Measurements from ENCODE around the gene MUL1.

MUL1 gene, protein sequence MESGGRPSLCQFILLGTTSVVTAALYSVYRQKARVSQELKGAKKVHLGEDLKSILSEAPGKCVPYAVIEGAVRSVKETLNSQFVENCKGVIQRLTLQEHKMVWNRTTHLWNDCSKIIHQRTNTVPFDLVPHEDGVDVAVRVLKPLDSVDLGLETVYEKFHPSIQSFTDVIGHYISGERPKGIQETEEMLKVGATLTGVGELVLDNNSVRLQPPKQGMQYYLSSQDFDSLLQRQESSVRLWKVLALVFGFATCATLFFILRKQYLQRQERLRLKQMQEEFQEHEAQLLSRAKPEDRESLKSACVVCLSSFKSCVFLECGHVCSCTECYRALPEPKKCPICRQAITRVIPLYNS

DNA sequence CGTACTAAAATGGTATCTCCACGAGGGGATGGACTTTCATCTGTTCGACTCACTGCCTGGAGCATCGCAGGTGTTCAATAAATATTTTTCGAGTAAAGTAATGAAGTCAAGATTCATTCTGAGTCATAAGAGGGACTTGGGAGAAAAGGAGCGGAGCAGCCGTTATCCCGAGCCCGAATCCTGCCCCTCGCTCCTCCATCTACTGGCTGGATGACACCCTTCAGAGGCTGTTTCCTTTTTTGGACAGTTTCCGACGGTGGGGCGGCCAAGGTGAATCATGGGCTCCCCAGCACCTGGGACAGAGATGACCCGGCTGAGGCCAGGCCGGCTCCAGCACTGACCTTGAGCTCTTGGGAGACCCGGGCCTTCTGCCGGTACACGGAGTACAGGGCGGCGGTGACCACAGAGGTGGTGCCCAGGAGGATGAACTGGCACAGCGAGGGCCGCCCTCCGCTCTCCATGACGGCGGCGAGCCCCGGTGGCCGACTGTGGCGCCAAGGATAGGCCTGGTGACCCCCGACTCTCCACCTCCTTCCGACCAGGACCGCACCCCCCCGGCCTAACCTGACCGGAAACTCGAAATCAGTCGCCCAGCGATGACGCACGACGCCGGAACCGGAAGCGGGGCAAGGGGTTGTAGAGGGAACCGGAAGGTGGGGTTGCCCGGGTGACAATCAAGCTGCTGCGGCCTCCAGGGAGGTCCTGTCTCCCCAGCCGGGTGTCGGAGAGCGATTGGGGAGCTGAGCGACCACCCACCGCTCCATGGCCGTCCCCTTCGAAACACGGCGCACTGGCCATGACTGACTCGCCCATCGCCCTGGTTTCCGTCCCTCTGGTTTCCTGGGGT is at the start of gene MUL1:
Gene MUL1 (minus strand): TSS at position 588 of the 847 bp plus-strand sequence. CDS start 127 bp downstream, at position 461.
- DNase-seq (ENCODE audit: low read depth, low spot score) = peak; percentile 89

DNA sequence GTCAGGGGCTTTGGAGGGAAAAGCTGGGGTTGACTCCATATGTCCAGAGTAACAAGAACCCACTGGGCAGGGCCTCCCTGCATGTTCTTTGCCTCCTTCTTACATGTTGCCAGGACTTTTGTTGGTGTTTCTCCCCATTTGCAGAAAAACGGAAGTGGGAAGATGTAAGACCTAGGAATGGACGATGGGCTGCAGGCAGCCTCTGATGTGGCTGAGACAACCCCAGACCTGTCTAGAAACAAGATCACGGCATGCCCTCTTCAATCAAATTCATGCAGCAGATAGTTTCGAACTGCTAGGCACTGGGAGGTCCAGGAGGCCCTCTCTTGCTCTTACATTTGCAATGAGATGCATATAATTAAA is 47.8 kb upstream of the MUL1 start:
- no peak for DNase-seq (ENCODE audit: low read depth, low spot score)

- DNase-seq (ENCODE audit: low read depth, low spot score) = no peak
Observed at GRCh38 chr1:20555025-20555757, 47.2 kb upstream of the MUL1 start.

- no peak for DNase-seq (ENCODE audit: low read depth, low spot score)
Observed at GRCh38 chr1:20552728-20553445, 44.9 kb upstream of the MUL1 start.

DNA sequence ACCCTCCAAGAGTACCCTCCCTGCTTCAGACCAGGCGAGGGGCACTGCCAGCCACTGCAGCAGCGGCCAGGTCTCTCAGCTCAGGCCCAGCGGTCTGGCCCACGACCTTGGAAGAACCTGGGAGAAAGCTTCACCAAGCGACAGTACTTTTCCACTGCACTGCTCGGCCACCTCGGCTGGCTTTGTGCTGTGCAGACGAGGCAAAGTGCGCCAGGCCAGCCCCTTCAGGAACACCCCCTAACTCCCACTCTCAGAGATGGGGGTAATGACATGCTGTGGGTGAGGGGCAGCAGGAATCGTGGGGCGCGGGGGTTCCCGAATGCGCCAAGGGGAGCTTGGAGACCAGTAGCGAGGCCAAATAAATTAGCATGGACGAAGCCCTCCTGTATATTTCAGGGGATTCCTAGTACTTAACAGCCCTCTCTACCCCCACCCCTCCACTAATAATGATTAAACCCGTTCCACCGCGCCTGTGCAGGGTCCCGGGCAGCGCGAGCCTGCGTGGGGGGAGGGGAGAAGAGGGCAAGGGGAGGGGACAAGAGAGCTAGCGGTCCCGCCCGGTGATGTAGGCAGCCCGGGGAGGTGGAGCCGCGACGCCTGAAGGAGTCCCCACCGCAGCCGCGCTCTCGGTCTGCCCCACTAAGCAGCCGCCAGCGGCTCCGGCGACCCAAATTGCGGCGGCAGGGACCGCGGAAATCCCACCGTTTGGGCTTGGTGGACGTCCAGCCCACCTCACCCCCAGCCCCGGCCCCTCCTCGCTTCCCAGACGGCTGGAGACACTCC is 44.2 kb upstream of the MUL1 start, which contains the start of gene FAM43B:
Gene FAM43B (plus strand): TSS at position 629 of the 783 bp plus-strand sequence. CDS start 401 bp downstream, outside the sequence.
- no peak for DNase-seq (ENCODE audit: low read depth, low spot score)

- no peak for DNase-seq (ENCODE audit: low read depth, low spot score)
Observed at GRCh38 chr1:20551161-20551560, 43.2 kb upstream of the MUL1 start.

DNA sequence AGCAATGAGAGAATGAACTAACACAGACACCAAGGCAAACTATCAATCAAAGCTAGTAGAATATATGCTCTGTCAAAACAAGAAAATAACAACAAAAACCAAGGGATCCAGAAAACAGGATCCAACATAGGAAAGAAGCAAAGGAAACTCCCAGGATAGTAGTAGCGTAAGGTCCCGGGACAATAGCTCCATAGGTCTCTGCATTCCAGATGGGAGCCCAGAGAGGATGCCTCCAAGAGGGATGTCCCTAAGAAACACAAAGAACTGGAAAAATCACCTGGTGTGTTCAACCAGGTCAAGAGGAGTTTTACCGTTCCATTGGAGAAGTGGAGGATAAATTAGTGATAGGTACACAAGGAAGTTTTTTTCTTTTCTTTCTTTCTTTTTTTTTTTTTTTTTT is 38.7 kb upstream of the MUL1 start:
- DNase-seq (ENCODE audit: low read depth, low spot score) = no peak

DNA sequence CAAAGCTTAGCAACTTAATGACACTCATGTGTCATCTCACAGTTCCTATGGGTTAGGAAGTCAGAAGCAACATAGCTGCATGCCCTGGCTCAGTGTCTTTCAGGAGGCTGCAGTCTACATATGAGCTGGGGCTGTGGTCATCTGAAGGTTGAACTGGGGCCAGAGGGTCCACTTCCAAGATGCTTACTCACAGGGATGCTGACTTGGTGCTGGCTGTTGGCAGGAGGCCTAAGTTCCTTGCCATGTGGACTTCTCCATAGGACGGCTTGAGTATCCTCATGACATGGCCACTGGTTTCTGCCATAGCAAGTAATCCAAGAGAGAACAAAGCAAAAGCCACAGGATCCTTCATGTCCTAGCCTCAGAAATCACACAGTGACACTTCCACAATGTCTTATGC is 32.3 kb upstream of the MUL1 start:
- no peak for DNase-seq (ENCODE audit: low read depth, low spot score)

DNA sequence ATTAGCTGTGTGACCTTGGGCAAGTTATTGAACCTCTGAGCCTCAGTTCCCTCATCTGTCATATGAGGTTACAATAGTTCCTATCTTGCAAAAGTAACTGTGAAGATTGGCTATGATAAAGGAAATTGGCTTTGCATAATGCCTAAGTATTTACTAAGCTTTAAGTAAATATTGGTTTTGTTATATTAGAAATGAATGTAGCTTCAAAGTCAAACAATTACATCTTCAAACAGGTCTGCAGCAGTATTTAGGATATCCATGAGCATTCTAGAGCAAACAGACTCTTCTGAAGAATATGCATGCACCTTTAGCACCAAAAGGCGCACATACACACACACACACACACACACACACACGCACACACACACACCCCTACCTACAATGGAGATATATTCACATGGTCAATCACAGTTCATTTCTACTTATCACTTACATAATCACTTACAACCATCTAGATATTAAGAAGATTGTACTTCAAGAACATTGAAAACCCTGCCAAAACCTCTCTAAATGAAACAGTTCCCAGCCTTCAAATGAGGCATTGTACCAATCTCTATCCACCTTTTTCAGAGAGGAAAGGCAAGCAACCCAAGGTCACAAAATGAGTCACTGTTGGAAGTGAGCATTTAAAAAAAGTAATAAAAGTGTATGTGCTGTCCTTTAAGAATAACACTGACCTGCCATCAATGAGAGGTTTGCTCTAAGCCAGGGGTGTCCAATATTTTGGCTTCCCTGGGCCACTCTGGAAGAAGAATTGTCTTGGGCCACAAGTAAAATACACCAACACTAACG is 31.0 kb upstream of the MUL1 start:
- DNase-seq (ENCODE audit: low read depth, low spot score) = no peak

- no peak for DNase-seq (ENCODE audit: low read depth, low spot score)
Observed at GRCh38 chr1:20538227-20538626, 30.3 kb upstream of the MUL1 start.

GRCh38 chr1:20534659-20535417 is 26.9 kb upstream of the MUL1 start:
- DNase-seq (ENCODE audit: low read depth, low spot score) = no peak

GRCh38 chr1:20533635-20534034 is 25.7 kb upstream of the MUL1 start:
- no peak for DNase-seq (ENCODE audit: low read depth, low spot score)

- DNase-seq (ENCODE audit: low read depth, low spot score) = no peak
Observed at GRCh38 chr1:20530901-20531300, 22.9 kb upstream of the MUL1 start.

GRCh38 chr1:20530306-20530705 is 22.4 kb upstream of the MUL1 start:
- no peak for DNase-seq (ENCODE audit: low read depth, low spot score)

- DNase-seq (ENCODE audit: low read depth, low spot score) = no peak
Observed at GRCh38 chr1:20528221-20528620, 20.3 kb upstream of the MUL1 start.

GRCh38 chr1:20526267-20526666 is 18.3 kb upstream of the MUL1 start:
- no peak for DNase-seq (ENCODE audit: low read depth, low spot score)

GRCh38 chr1:20521960-20522861 is 14.3 kb upstream of the MUL1 start:
- peak; percentile 51 for DNase-seq (ENCODE audit: low read depth, low spot score)

Data from activated naive CD8-positive, alpha-beta T cell treated with anti-CD3 and anti-CD28 coated beads, Interleukin-2, amount 50 U/mL, for 16 hours (primary cell).